ENCODE measurements around the gene C19orf33.
"Not testable (repeated sequence)": the region's sequence is repeated elsewhere in the genome, so short reads cannot be mapped to it uniquely, and the experiment has no call there.

Gene C19orf33

GRCh38 chr19:38339011-38339410, 35.0 kb downstream of the C19orf33 start:
- not testable (repeated sequence) for DNase-seq (ENCODE audit: low read depth)

DNA sequence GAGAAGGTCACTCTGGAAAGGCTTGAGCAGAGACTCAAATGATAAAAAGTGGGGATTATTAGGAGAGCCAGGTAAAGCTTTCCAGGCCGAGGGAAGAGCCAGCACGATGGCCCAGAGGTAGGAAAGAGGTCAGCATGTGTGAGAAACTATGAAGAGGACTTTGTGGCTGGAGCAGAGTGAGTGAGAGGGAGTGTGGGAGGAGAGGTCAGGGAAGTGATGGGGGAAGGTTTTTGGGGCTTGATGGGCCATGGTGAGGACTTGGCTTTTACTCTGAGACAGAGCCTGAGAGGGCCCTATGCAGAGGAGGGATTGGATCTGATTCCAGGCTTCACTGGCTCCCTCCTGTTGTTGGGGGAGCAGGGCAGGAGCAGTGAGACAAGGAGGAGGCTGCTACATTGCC, 36.9 kb downstream of the C19orf33 start:
- no peak for DNase-seq (ENCODE audit: low read depth)

DNA sequence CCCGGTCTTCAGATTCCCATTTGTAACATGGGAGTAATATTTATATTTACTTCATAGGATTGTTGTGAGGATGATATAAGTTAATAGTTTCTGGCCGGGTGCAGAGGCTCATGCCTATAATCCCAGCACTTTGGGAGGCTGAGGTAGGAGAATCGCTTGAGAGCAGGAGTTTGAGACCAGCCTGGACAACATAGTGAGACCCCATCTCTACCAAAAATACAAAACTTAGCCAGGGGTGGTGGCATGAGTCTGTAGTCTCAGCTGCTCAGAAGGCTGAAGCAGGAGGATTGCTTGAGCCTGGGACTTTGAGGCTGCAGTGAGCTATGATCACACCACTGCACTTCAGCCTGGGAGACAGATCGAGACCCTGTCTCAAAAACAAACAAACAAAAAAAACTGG, 42.8 kb downstream of the C19orf33 start:
- DNase-seq (ENCODE audit: low read depth): no peak

DNA sequence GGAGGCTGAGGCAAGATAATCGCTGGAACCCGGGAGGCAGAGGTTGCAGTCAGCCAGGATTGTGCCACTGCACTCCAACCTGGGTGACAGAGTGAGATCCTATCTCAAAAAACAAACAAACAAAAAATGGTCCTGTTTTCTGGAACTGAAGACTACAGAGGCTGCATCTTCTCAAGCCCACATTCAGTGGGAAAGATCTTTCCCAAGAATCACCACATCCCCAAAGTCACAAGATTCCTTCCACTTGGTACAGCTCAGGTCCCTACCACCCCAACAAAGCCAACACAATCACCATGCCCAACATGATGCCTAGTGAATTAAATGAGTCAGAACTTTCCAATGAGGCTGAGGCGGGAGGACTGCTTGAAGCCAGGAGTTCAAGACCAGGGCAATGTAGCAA, 46.8 kb downstream of the C19orf33 start:
- DNase-seq (ENCODE audit: low read depth): no peak

- DNase-seq (ENCODE audit: low read depth): no peak
These were observed 47.9 kb downstream of the C19orf33 start for GRCh38 chr19:38351865-38352395.

GRCh38 chr19:38352611-38353010, 48.6 kb downstream of the C19orf33 start:
- no peak for DNase-seq (ENCODE audit: low read depth)

Measured in fibroblast of gingiva (primary cell).